Measurements from ENCODE around the gene JOSD2. TPM values are rescaled to one million over a fixed set of nuclear protein-coding genes. Genes with fewer than 3 reads are reported as not detected.

JOSD2 gene
- total RNA-seq, 6 donors from 2014 or later, result 22.6 to 59.2 (median 40.1) TPM

DNA sequence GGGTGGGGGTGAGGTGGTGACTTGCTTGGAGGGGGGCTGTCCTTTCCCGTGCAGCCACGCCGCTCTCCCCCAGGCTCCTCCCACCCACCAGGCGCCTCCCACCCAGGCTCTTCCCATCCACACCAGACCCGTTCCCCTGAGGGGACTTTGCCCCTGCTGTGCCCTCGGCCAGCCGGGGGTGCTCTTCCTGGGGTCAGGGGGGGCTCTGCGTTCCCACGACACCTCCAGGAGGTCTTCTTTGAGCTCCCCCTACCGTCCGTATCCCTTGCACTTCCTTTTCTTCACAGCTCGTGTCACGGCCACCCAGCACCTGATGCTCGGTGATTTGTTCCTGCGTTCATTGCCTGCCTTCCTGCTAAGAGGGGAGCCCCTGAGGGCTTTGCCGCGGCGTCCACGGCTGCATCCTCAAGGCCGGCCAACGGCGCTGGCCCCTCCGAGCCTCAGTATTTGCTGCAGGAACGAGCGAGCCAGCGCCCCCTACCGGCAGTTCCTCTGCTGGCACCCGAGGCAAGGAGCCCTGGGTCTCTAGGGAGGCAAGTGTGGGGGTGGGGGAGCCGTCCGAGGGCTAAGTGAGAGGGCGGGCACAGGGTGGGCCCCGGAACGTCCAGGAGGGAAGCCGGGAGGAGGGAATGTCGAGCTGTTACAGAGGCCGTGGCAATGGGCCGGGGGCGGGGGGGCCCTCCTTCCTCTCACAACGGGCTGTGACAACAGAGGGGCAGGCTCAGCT, 45.5 kb upstream of the JOSD2 start:
- peak overlapping the region in 1 of 4 donors; percentile 0 for H3K27ac ChIP-seq
- peaks cover 0 to 28% (median 9%) of the 10 kb centered on the region in 4 donors for H3K27me3 ChIP-seq
- no peaks in the 10 kb centered on the region for H3K36me3 ChIP-seq
- 1 to 2% methylated on average over 21 to 36 of the region's 39 CpGs for WGBS, 2 donors
- H3K4me1 ChIP-seq, result peaks cover 9 to 14% (median 13%) of the 10 kb centered on the region in 4 donors
- no peaks in the 10 kb centered on the region for H3K9me3 ChIP-seq
- TF ChIP-seq, protein P1, sequence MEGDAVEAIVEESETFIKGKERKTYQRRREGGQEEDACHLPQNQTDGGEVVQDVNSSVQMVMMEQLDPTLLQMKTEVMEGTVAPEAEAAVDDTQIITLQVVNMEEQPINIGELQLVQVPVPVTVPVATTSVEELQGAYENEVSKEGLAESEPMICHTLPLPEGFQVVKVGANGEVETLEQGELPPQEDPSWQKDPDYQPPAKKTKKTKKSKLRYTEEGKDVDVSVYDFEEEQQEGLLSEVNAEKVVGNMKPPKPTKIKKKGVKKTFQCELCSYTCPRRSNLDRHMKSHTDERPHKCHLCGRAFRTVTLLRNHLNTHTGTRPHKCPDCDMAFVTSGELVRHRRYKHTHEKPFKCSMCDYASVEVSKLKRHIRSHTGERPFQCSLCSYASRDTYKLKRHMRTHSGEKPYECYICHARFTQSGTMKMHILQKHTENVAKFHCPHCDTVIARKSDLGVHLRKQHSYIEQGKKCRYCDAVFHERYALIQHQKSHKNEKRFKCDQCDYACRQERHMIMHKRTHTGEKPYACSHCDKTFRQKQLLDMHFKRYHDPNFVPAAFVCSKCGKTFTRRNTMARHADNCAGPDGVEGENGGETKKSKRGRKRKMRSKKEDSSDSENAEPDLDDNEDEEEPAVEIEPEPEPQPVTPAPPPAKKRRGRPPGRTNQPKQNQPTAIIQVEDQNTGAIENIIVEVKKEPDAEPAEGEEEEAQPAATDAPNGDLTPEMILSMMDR (IDR thresholded peaks at IDR 0.05), result peak; percentile 63 to 87 (median 78)
- no peak for TF ChIP-seq POLR2A (IDR thresholded peaks at IDR 0.05)
- DNase-seq (peak; percentile 65 to 91), ATAC-seq (ENCODE audit: low FRiP score in 2 of 2) (peak in 1 of 2 donors; percentile 67)
- peak overlapping the region in 3 of 4 donors; percentile 33 to 47 (median 42) for H3K4me3 ChIP-seq

DNA sequence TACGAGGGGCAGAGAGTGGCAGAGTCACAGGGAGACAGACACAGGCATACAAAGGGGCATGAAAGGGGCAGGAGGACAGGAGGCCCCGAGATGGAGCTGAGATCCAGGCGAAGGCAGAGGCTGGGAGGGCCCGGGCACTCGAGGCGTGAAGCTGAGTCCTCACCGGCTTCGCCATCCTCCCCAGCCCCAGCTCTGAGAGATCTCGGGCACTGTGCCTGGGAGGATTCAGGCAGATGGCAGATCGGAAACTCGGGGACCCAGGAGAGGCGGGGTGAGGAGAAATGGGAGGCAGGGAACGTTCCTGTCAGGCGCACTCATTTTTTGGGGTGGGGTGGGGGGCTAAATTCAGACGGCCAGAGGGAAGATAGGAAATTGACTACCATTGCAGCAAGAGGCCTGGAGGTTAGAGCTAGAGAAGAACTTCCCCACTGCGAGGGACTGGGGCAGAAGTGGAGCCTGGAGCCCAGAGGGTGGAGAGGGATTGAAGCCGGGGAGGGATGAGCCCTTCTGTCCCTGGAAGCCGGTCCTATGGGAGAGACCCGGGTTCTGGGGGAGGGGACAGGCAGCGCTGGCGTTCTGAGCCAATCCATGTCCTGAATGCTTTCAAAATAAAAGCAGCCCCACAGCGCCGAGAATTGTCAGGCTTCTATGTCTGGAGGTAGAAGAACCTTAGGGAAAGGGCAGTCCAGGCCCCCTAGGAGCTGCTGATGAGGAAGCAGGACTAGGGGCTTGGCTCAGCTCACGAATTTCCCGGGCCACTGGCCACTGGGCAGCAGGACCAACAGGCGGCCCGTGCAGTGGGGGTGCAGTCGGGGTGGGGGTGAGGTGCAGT, 44.7 kb upstream of the JOSD2 start:
- Histone ChIP-seq H3K36me3 (no peaks in the 10 kb centered on the region), H3K27me3 (peaks cover 0 to 28% (median 9%) of the 10 kb centered on the region in 4 donors), H3K9me3 (no peaks in the 10 kb centered on the region), H3K4me3 (peak overlapping the region in 3 of 4 donors; percentile 33 to 47 (median 42)), H3K27ac (peak overlapping the region in 1 of 4 donors; percentile 0), H3K4me1 (peaks cover 9 to 14% (median 13%) of the 10 kb centered on the region in 4 donors)
- ATAC-seq (ENCODE audit: low FRiP score in 2 of 2) (no peak), DNase-seq (no peak)
- TF ChIP-seq, protein P1 (IDR thresholded peaks at IDR 0.05), result no peak
- no peak for TF ChIP-seq EP300 (IDR thresholded peaks at IDR 0.05)
- WGBS, 2 donors, result 40 to 43% methylated on average over 20 to 25 of the region's 28 CpGs

DNA sequence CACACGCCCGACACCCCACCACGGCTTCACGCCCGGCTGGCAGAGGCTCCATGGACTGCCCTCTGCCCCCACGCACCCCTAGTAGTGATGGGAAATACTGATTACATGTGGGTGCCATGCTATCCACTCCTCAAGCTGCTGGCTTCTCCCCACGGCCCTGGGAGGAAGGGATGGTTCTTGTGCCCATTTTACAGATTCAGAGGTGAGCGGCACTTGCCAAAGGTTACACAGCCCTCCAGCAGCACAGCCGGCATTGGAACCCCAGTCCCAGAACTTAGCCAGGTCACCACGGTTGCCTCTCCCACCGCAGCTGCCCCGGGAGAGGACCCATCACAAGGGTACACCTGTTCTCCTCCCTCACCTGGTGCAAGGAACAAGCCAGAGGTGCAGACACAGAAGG, 44.0 kb upstream of the JOSD2 start:
- TF ChIP-seq POLR2AphosphoS5 (IDR thresholded peaks at IDR 0.05) (no peak), POLR2A (IDR thresholded peaks at IDR 0.05) (no peak), EP300 (IDR thresholded peaks at IDR 0.05) (no peak)
- TF ChIP-seq, protein P1 (IDR thresholded peaks at IDR 0.05), result no peak
- WGBS, 2 donors, result 69% methylated on average over 9 of the region's 12 CpGs; no CpG with 5 or more reads in 1 of the 2 donors
- peaks cover 0 to 28% (median 9%) of the 10 kb centered on the region in 4 donors for H3K27me3 ChIP-seq
- no peak overlapping the region for H3K27ac ChIP-seq
- DNase-seq, result no peak
- H3K9me3 ChIP-seq, result no peaks in the 10 kb centered on the region
- H3K36me3 ChIP-seq, result no peaks in the 10 kb centered on the region
- H3K4me1 ChIP-seq, result peaks cover 9 to 14% (median 13%) of the 10 kb centered on the region in 4 donors
- no peak for ATAC-seq (ENCODE audit: low FRiP score in 2 of 2)
- no peak overlapping the region for H3K4me3 ChIP-seq

DNA sequence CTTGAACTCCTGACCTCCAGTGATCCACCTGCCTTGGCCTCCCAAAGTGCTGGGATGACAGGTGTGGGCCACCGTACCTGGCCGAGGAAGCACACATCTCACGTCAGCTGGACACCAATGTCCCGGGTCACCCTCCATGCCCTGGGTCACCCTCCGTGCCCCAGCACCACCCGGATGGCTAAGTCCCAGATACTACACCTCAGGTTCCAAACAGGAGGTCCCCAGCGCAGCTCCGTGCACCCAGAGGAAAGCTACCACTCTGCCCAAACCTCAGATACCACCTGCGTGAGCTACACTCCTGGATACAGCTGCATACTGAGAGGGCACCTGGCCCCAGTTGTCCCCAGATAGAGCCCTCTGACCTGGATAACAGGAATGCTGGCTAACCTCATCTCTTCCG, 43.2 kb upstream of the JOSD2 start:
- H3K4me3 ChIP-seq, result no peak overlapping the region
- no peak for ATAC-seq (ENCODE audit: low FRiP score in 2 of 2)
- peaks cover 0 to 28% (median 9%) of the 10 kb centered on the region in 4 donors for H3K27me3 ChIP-seq
- H3K36me3 ChIP-seq, result no peaks in the 10 kb centered on the region
- no peaks in the 10 kb centered on the region for H3K9me3 ChIP-seq
- TF ChIP-seq POLR2A (IDR thresholded peaks at IDR 0.05) (no peak), EP300 (IDR thresholded peaks at IDR 0.05) (no peak), POLR2AphosphoS5 (IDR thresholded peaks at IDR 0.05) (no peak)
- TF ChIP-seq, protein P1 (IDR thresholded peaks at IDR 0.05), result no peak
- H3K27ac ChIP-seq, result no peak overlapping the region
- no peak for DNase-seq
- H3K4me1 ChIP-seq, result peaks cover 9 to 14% (median 13%) of the 10 kb centered on the region in 4 donors
- WGBS, 2 donors, result 83% methylated on average over 10 of the region's 10 CpGs; no CpG with 5 or more reads in 1 of the 2 donors
